ENCODE measurements around the gene PITPNC1. TPM values are rescaled to one million over a fixed set of nuclear protein-coding genes. Genes with fewer than 3 reads are reported as not detected.

PITPNC1 gene
- total RNA-seq, 4 donors from 2014 or later = 7.6 to 30.1 (median 15.1) TPM

GRCh38 chr17:67617304-67617899, 240.3 kb downstream of the PITPNC1 start:
- peaks cover 0 to 7% (median 0%) of the 10 kb centered on the region in 3 donors for H3K4me1 ChIP-seq
- ATAC-seq = no peak
- no peaks in the 10 kb centered on the region for H3K27me3 ChIP-seq
- H3K27ac ChIP-seq = no peak overlapping the region
- H3K36me3 ChIP-seq = no peaks in the 10 kb centered on the region
- WGBS, 2 donors (ENCODE audit: low coverage in 1 of 2) = 94% methylated on average over 4 of the region's 4 CpGs; no CpG with 5 or more reads in 1 of the 2 donors
- H3K9me3 ChIP-seq = no peaks in the 10 kb centered on the region
- no peak overlapping the region for H3K4me3 ChIP-seq
- TF ChIP-seq POLR2A (IDR thresholded peaks at IDR 0.05) (no peak), EP300 (IDR thresholded peaks at IDR 0.05) (no peak), CTCF (IDR thresholded peaks at IDR 0.05) (no peak), POLR2AphosphoS5 (IDR thresholded peaks at IDR 0.05) (no peak)

GRCh38 chr17:67619555-67619954, 242.5 kb downstream of the PITPNC1 start:
- 97% methylated on average over 6 of the region's 9 CpGs; no CpG with 5 or more reads in 1 of the 2 donors for WGBS, 2 donors (ENCODE audit: low coverage in 1 of 2)
- Histone ChIP-seq H3K4me1 (peaks cover 0 to 7% (median 0%) of the 10 kb centered on the region in 3 donors), H3K27me3 (no peaks in the 10 kb centered on the region), H3K9me3 (no peaks in the 10 kb centered on the region), H3K4me3 (no peak overlapping the region), H3K36me3 (no peaks in the 10 kb centered on the region), H3K27ac (no peak overlapping the region)
- ATAC-seq = no peak
- TF ChIP-seq EP300 (IDR thresholded peaks at IDR 0.05) = no peak
- TF ChIP-seq POLR2AphosphoS5 (IDR thresholded peaks at IDR 0.05) = no peak
- no peak for TF ChIP-seq CTCF (IDR thresholded peaks at IDR 0.05)
- TF ChIP-seq POLR2A (IDR thresholded peaks at IDR 0.05) = no peak

- no peak overlapping the region for H3K4me3 ChIP-seq
- ATAC-seq = no peak
- H3K4me1 ChIP-seq = peaks cover 0 to 2% (median 0%) of the 10 kb centered on the region in 3 donors
- TF ChIP-seq POLR2A (IDR thresholded peaks at IDR 0.05) = no peak
- H3K27me3 ChIP-seq = no peaks in the 10 kb centered on the region
- no peak overlapping the region for H3K27ac ChIP-seq
- 91 to 100% methylated on average over 1 to 4 of the region's 8 CpGs for WGBS, 2 donors (ENCODE audit: low coverage in 1 of 2)
- H3K36me3 ChIP-seq = no peaks in the 10 kb centered on the region
- H3K9me3 ChIP-seq = no peaks in the 10 kb centered on the region
These were observed 243.0 kb downstream of the PITPNC1 start for GRCh38 chr17:67620088-67620487.

GRCh38 chr17:67620636-67621035, 243.6 kb downstream of the PITPNC1 start:
- WGBS, 2 donors (ENCODE audit: low coverage in 1 of 2) = 87 to 93% methylated on average over 6 to 8 of the region's 8 CpGs
- Histone ChIP-seq H3K27ac (no peak overlapping the region), H3K4me3 (no peak overlapping the region)

GRCh38 chr17:67623767-67624166, 246.7 kb downstream of the PITPNC1 start:
- WGBS, 2 donors (ENCODE audit: low coverage in 1 of 2) = 70 to 88% methylated on average over 2 of the region's 2 CpGs
- peaks cover 0 to 4% (median 0%) of the 10 kb centered on the region in 3 donors for H3K9me3 ChIP-seq
- H3K36me3 ChIP-seq = no peaks in the 10 kb centered on the region
- TF ChIP-seq POLR2A (IDR thresholded peaks at IDR 0.05) (no peak), POLR2AphosphoS5 (IDR thresholded peaks at IDR 0.05) (no peak), EP300 (IDR thresholded peaks at IDR 0.05) (no peak), CTCF (IDR thresholded peaks at IDR 0.05) (no peak)
- no peak overlapping the region for H3K27ac ChIP-seq
- ATAC-seq = no peak
- no peak overlapping the region for H3K4me3 ChIP-seq
- H3K27me3 ChIP-seq = no peaks in the 10 kb centered on the region
- H3K4me1 ChIP-seq = no peaks in the 10 kb centered on the region

More at GRCh38 chr17:67620636-67621035, 243.6 kb downstream of the PITPNC1 start:
- no peaks in the 10 kb centered on the region for H3K36me3 ChIP-seq
- no peaks in the 10 kb centered on the region for H3K27me3 ChIP-seq
- ATAC-seq = no peak
- H3K9me3 ChIP-seq = no peaks in the 10 kb centered on the region
- no peaks in the 10 kb centered on the region for H3K4me1 ChIP-seq
- no peak for TF ChIP-seq CTCF (IDR thresholded peaks at IDR 0.05)
- no peak for TF ChIP-seq POLR2AphosphoS5 (IDR thresholded peaks at IDR 0.05)
- TF ChIP-seq POLR2A (IDR thresholded peaks at IDR 0.05) = no peak
- no peak for TF ChIP-seq EP300 (IDR thresholded peaks at IDR 0.05)

Data from gastroesophageal sphincter (tissue), 4 donors.